H1 (cell line): ENCODE results near the gene ZBTB40. TPM values are rescaled to one million over a fixed set of nuclear protein-coding genes. Genes with fewer than 3 reads are reported as not detected.

Source experiments
- ATF2 ChIP-seq: IDR thresholded peaks from 2 replicates; pipeline ENCODE4 v1.6.1; 2012; ENCODE audit warnings: low read length, inconsistent platforms
- CHD2 ChIP-seq: IDR thresholded peaks from 2 replicates; pipeline ENCODE4 v1.6.1; 2012; ENCODE audit warnings: low read length, improper control_type of control experiment
- CTCF ChIP-seq, 3 experiments: IDR thresholded peaks; 1 replicate in 2 of 3; 2 replicates in 1 of 3; pipeline versions ENCODE4 v1.5.1 to v1.6.1; 2011; ENCODE audit warnings: low read length in 3 of 3, mild to moderate bottlenecking in 3 of 3, inconsistent platforms in 2 of 3, low read depth in 1 of 3, moderate library complexity in 1 of 3; ENCODE audit not compliant: insufficient read depth in 1 of 3; ENCODE audit errors: control extremely low read depth in 1 of 3
- EGR1 ChIP-seq: IDR thresholded peaks from 2 replicates; pipeline ENCODE4 v1.6.1; 2011; ENCODE audit warnings: low read depth, low read length, borderline replicate concordance
- KDM1A ChIP-seq: fragments of 200-600, 300-600 bp; sonication (generic); IDR thresholded peaks from 2 replicates; pipeline ENCODE4 v1.7.1; 2016; ENCODE audit warnings: mild to moderate bottlenecking, low read length, borderline replicate concordance
- SIN3A ChIP-seq, 2 experiments: IDR thresholded peaks in 1 of 2; conservative IDR thresholded peaks in 1 of 2; 2 replicates each; pipeline ENCODE4 v1.6.1; 2011 to 2012; ENCODE audit warnings: low read length in 2 of 2, improper control_type of control experiment in 1 of 2, low read depth in 1 of 2, mild to moderate bottlenecking in 1 of 2
- SP4 ChIP-seq: IDR thresholded peaks from 2 replicates; pipeline ENCODE4 v1.6.1; 2012; ENCODE audit warnings: low read length, inconsistent platforms
- polyA plus RNA-seq, 7 experiments: library from polyadenylated mRNA; depleted of rRNA in 3 of 7; stranded (reverse) in 5 of 7; unstranded in 2 of 7; fragments of >200 nt in 5 of 7; fragments of 200-250 nt in 2 of 7; gene quantifications; 1 replicate in 5 of 7; 2 replicates in 1 of 7; 4 replicates in 1 of 7; pipeline versions ENCODE4 v1.2.1 to v1.2.3, GENCODE V29; 2011 to 2013; ENCODE audit warnings: missing spikeins in 2 of 7, mixed read lengths in 2 of 7
- total RNA-seq: library from RNA; stranded (reverse); fragmentation: NEBNext Ultra II Directional; extraction: Animal tissue kit (Norgen Biotek cat#: 25700); gene quantifications from 2 replicates; pipeline ENCODE4 v1.2.1, GENCODE V29; 2021

Gene ZBTB40
- total and polyA plus RNA-seq, 2 of the 8 experiments (the other 6 are each of a cell fraction or from before 2014, with no cell fraction given), result 3.1 to 19.3 TPM

DNA sequence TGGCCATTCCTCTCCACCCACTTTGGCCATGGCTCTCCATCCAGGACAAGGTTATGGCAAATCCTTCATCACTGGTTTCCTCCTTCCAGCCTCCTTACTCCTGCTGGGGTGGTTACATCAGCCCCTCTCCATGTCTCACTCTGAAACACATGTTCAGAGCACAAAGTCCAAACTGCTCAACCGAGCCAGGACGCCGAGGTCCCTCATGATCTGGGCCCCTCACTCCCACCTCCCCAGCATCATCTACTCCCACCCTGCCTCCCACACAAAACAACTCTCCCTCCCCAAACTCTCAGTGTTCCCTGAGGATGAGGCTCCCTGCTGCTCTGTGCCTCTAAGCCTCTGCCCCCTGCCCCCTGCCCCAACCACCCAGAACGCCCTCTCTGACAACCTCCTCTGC, 33.3 kb upstream of the ZBTB40 start (continued):
- no peak for TF ChIP-seq CTCF (IDR thresholded peaks at IDR 0.05; ENCODE audit: control extremely low read depth in 1 of 3, insufficient read depth in 1 of 3, low read depth in 1 of 3, low read length in 3 of 3)
- TF ChIP-seq EGR1, result no peak
- no peak for TF ChIP-seq CHD2
- no peak for TF ChIP-seq ATF2
- TF ChIP-seq SP4, result no peak
- no peak for TF ChIP-seq SIN3A (conservative IDR thresholded peaks at IDR 0.05 in 1 of 2, IDR thresholded peaks at IDR 0.05 in 1 of 2; ENCODE audit: low read depth in 1 of 2, low read length in 2 of 2)
- TF ChIP-seq KDM1A, result no peak
